ENCODE measurements around the gene PROC.
"Not testable (repeated sequence)": the region's sequence is repeated elsewhere in the genome, so short reads cannot be mapped to it uniquely, and the experiment has no call there.

PROC gene

GRCh38 chr2:127397568-127398238 is 20.5 kb upstream of the PROC start:
- DNase-seq = peak in 1 of 4 experiments; percentile 2

GRCh38 chr2:127398239-127398590 is 20.0 kb upstream of the PROC start:
- DNase-seq = peak; percentile 83 to 89 (median 88)

GRCh38 chr2:127400533-127400896 is 17.7 kb upstream of the PROC start:
- no peak for DNase-seq

GRCh38 chr2:127400897-127401756 is 17.1 kb upstream of the PROC start:
- DNase-seq = peak in 1 of 4 experiments; percentile 2

GRCh38 chr2:127401757-127402695 is 16.2 kb upstream of the PROC start:
- DNase-seq = peak in 1 of 4 experiments; percentile 1

- no peak for DNase-seq
These were observed 14.8 kb upstream of the PROC start for GRCh38 chr2:127403460-127403859.

GRCh38 chr2:127404466-127405254 is 13.6 kb upstream of the PROC start:
- peak; percentile 63 to 85 (median 76) for DNase-seq

- DNase-seq = no peak
These were observed 13.0 kb upstream of the PROC start for GRCh38 chr2:127405255-127405610.

- peak in 1 of 4 experiments; percentile 10 for DNase-seq
These were observed 11.8 kb upstream of the PROC start for GRCh38 chr2:127406454-127406853.

- DNase-seq = no peak
These were observed 11.1 kb upstream of the PROC start for GRCh38 chr2:127407091-127407490.

GRCh38 chr2:127407661-127408003 is 10.6 kb upstream of the PROC start:
- DNase-seq = no peak

GRCh38 chr2:127408004-127408806 is 10.0 kb upstream of the PROC start:
- peak; percentile 96 to 99 (median 98) for DNase-seq

GRCh38 chr2:127408807-127409099 is 9.5 kb upstream of the PROC start:
- DNase-seq = peak in 1 of 4 experiments; percentile 27

- not testable (repeated sequence) for DNase-seq
These were observed 8.5 kb upstream of the PROC start for GRCh38 chr2:127409716-127410115.

GRCh38 chr2:127410871-127411652 is 7.2 kb upstream of the PROC start:
- DNase-seq = peak in 3 of 4 experiments; percentile 35 to 50 (median 43)

GRCh38 chr2:127411653-127412369 is 6.4 kb upstream of the PROC start:
- DNase-seq = peak; percentile 86 to 94 (median 90)

- DNase-seq = peak in 1 of 4 experiments; percentile 2
These were observed 5.0 kb upstream of the PROC start for GRCh38 chr2:127413200-127413599.

GRCh38 chr2:127413782-127414637 is 4.2 kb upstream of the PROC start:
- DNase-seq = peak in 2 of 4 experiments; percentile 1 to 28

Data from suppressor macrophage (primary cell).